Neutrophil (primary cell): ENCODE measurements around the gene NMB.

Experiments
- H3K27ac ChIP-seq: fragments of 200-600 bp; sonication (generic); 2 replicates; pipeline ENCODE4 v1.5.1; 2016; ENCODE audit warnings: mild to moderate bottlenecking, moderate library complexity
- H3K27me3 ChIP-seq: fragments of 200-600 bp; sonication (generic); 2 replicates; pipeline ENCODE4 v1.6.0; 2016; ENCODE audit warnings: mild to moderate bottlenecking
- H3K36me3 ChIP-seq: fragments of 200-600 bp; sonication (generic); 2 replicates; pipeline ENCODE4 v1.5.1; 2017
- H3K4me1 ChIP-seq, 2 experiments: fragments of 200-600 bp in 1 of 2; sonication (generic) in 1 of 2; 1 replicate in 1 of 2; 2 replicates in 1 of 2; pipeline versions ENCODE4 v1.5.1 to v1.6.1; 2013 to 2016; ENCODE audit warnings: low read depth in 1 of 2, low read length in 1 of 2, mild to moderate bottlenecking in 1 of 2, moderate library complexity in 1 of 2; ENCODE audit not compliant: control insufficient read depth in 1 of 2, insufficient read depth in 1 of 2
- H3K4me3 ChIP-seq, 2 experiments: fragments of 200-600 bp in 1 of 2; sonication (generic) in 1 of 2; 1 replicate in 1 of 2; 2 replicates in 1 of 2; pipeline ENCODE4 v1.5.1; 2013 to 2016; ENCODE audit warnings: low read depth in 1 of 2, low read length in 1 of 2, mild to moderate bottlenecking in 1 of 2, moderate library complexity in 1 of 2
- H3K9me3 ChIP-seq: fragments of 200-600 bp; sonication (generic); 2 replicates; pipeline ENCODE4 v1.5.1; 2016
- TF ChIP-seq, protein P1 (sequence below): fragments of 200-600 bp; sonication (generic); IDR thresholded peaks from 2 replicates; pipeline ENCODE4 v1.5.1; 2016; ENCODE audit warnings: antibody characterized with exemption

Gene NMB

DNA sequence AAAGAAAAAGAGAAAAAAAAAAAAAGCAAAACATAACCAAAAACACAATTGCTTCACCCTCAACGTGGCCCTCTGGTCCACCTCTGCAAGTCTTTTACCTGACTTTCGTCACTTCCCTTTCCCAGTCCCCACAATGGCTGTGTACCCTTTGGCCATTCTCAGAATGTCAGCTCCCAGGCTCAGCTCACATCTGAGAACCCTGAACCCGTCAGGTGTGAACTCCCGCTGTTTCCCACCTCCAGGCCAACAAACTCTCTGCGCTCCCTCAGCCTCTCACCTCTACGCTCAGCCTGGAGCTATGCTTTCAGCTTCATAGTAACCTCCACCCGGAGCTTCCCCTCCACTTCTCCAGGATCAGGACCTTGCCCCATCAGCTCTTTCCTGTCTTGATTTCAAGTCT lies 33.6 kb downstream of the NMB start:
- H3K27ac ChIP-seq = no peak overlapping the region
- H3K4me3 ChIP-seq = no peak overlapping the region
- peaks cover 10% of the 10 kb centered on the region for H3K9me3 ChIP-seq
- H3K4me1 ChIP-seq = peaks cover 11 to 13% of the 10 kb centered on the region in 2 experiments
- H3K27me3 ChIP-seq = no peaks in the 10 kb centered on the region
- no peaks in the 10 kb centered on the region for H3K36me3 ChIP-seq
- TF ChIP-seq, protein P1, sequence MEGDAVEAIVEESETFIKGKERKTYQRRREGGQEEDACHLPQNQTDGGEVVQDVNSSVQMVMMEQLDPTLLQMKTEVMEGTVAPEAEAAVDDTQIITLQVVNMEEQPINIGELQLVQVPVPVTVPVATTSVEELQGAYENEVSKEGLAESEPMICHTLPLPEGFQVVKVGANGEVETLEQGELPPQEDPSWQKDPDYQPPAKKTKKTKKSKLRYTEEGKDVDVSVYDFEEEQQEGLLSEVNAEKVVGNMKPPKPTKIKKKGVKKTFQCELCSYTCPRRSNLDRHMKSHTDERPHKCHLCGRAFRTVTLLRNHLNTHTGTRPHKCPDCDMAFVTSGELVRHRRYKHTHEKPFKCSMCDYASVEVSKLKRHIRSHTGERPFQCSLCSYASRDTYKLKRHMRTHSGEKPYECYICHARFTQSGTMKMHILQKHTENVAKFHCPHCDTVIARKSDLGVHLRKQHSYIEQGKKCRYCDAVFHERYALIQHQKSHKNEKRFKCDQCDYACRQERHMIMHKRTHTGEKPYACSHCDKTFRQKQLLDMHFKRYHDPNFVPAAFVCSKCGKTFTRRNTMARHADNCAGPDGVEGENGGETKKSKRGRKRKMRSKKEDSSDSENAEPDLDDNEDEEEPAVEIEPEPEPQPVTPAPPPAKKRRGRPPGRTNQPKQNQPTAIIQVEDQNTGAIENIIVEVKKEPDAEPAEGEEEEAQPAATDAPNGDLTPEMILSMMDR = no peak

DNA sequence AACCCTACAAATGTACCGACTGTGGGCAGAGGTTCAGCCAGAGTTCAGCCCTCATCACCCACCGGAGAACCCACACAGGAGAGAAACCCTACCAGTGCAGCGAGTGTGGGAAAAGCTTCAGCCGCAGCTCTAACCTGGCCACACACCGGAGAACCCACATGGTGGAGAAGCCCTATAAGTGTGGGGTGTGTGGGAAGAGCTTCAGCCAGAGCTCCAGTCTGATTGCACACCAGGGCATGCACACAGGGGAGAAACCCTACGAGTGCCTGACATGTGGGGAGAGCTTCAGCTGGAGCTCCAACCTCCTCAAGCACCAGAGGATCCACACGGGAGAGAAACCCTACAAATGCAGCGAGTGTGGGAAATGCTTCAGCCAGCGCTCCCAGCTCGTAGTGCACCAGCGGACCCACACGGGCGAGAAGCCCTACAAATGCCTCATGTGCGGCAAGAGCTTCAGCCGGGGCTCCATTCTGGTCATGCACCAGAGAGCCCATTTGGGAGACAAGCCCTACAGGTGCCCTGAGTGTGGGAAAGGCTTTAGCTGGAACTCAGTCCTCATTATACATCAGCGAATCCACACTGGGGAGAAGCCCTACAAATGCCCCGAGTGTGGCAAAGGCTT lies 36.5 kb downstream of the NMB start:
- H3K27me3 ChIP-seq = no peaks in the 10 kb centered on the region

DNA sequence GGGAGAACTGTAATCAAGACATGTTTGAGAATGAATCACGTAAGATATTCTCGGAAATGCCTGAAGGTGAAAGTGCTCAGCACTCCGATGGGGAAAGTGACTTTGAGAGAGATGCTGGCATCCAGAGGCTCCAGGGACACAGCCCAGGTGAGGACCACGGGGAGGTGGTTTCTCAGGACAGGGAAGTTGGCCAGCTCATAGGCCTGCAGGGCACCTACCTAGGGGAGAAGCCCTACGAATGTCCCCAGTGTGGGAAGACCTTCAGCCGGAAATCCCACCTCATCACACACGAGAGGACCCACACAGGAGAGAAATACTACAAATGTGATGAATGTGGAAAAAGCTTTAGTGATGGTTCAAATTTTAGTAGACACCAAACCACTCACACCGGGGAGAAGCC lies 37.4 kb downstream of the NMB start:
- no peaks in the 10 kb centered on the region for H3K36me3 ChIP-seq
- peaks cover 10% of the 10 kb centered on the region for H3K9me3 ChIP-seq
- H3K27me3 ChIP-seq = no peaks in the 10 kb centered on the region
- no peak overlapping the region for H3K27ac ChIP-seq
- TF ChIP-seq, protein P1 = no peak
- H3K4me1 ChIP-seq = peaks cover 20 to 21% of the 10 kb centered on the region in 2 experiments
- no peak overlapping the region for H3K4me3 ChIP-seq

More for the DNA sequence above, 36.5 kb downstream of the NMB start:
- H3K9me3 ChIP-seq = peaks cover 10% of the 10 kb centered on the region
- H3K36me3 ChIP-seq = no peaks in the 10 kb centered on the region
- H3K4me3 ChIP-seq = no peak overlapping the region
- peaks cover 15 to 16% of the 10 kb centered on the region in 2 experiments for H3K4me1 ChIP-seq
- TF ChIP-seq, protein P1 = no peak
- no peak overlapping the region for H3K27ac ChIP-seq

DNA sequence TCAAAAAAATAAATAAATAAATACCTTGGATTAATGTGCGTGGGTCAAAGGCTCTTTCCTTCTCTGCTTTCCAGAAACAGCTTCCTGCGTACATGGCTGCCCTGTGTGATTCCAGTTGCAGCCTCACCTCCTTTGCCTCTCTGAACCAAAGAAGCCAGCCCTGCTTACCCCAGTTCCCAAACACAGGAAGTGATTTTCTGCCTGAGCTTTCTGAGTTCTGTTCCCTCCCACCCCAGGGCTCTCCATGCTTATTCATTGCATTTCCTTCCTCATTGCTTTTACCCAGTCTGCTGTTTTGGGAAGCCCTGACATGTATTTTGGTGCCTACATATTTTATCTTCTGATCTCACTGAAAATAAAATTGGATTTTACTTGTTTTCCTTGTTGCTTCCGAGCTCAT lies 41.8 kb downstream of the NMB start:
- no peaks in the 10 kb centered on the region for H3K36me3 ChIP-seq

DNA sequence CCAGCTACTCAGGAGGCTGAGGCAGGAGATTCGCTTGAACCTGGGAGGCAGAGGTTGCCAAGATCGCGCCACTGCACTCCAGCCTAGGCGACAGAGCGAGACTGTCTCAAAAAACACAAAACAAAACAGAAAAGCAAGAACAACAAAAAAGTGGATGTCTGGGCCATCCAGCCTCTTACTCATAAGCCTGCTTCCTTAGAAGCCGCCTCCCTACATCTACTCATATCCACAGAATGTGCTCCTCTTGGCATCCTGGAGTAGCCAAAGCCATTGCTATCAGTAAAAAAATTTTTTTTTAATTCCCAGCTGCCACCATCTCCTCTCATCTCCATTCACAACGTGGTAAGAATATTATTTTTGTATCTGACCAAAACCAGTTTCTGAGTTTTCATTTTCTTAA lies 46.4 kb downstream of the NMB start:
- H3K4me1 ChIP-seq = peaks cover 6 to 7% of the 10 kb centered on the region in 2 experiments
- H3K36me3 ChIP-seq = peaks cover 7% of the 10 kb centered on the region
- TF ChIP-seq, protein P1 = no peak

More for the DNA sequence above, 41.8 kb downstream of the NMB start:
- H3K27me3 ChIP-seq = no peaks in the 10 kb centered on the region
- TF ChIP-seq, protein P1 = no peak
- H3K4me3 ChIP-seq = peak overlapping the region in 1 of 2 experiments; percentile 3
- H3K27ac ChIP-seq = peak overlapping the region; percentile 39
- peaks cover 7 to 9% of the 10 kb centered on the region in 2 experiments for H3K4me1 ChIP-seq
- peaks cover 4% of the 10 kb centered on the region for H3K9me3 ChIP-seq

More for the DNA sequence above, 46.4 kb downstream of the NMB start:
- Histone ChIP-seq H3K27ac (no peak overlapping the region), H3K9me3 (no peaks in the 10 kb centered on the region), H3K4me3 (no peak overlapping the region), H3K27me3 (no peaks in the 10 kb centered on the region)
